Skeletal muscle satellite cell (primary cell): Measurements from ENCODE around the gene CCDC91.

Source experiments
- H3K27me3 ChIP-seq: 2 replicates; pipeline ENCODE4 v1.7.0; 2013; ENCODE audit warnings: low read length; ENCODE audit not compliant: control insufficient read depth, insufficient read depth
- H3K36me3 ChIP-seq: 2 replicates; pipeline ENCODE4 v1.7.0; 2013; ENCODE audit warnings: mild to moderate bottlenecking, control low read depth, low read length; ENCODE audit not compliant: insufficient read depth
- H3K4me1 ChIP-seq: 2 replicates; pipeline ENCODE4 v1.7.0; 2013; ENCODE audit warnings: low read length; ENCODE audit not compliant: control insufficient read depth, insufficient read depth
- H3K4me2 ChIP-seq: 2 replicates; pipeline ENCODE4 v1.7.0; 2013; ENCODE audit warnings: mild to moderate bottlenecking, low read length
- H3K4me3 ChIP-seq: 2 replicates; pipeline ENCODE4 v1.7.0; 2013; ENCODE audit warnings: low read length
- H3K9ac ChIP-seq: 2 replicates; pipeline ENCODE4 v1.7.0; 2013; ENCODE audit warnings: mild to moderate bottlenecking, low read depth, low read length, moderate library complexity
- H3K9me3 ChIP-seq: replicated peaks from 2 replicates; pipeline ENCODE4 v1.7.0; 2013; ENCODE audit warnings: mild to moderate bottlenecking, control low read depth, low read length

Gene CCDC91

DNA sequence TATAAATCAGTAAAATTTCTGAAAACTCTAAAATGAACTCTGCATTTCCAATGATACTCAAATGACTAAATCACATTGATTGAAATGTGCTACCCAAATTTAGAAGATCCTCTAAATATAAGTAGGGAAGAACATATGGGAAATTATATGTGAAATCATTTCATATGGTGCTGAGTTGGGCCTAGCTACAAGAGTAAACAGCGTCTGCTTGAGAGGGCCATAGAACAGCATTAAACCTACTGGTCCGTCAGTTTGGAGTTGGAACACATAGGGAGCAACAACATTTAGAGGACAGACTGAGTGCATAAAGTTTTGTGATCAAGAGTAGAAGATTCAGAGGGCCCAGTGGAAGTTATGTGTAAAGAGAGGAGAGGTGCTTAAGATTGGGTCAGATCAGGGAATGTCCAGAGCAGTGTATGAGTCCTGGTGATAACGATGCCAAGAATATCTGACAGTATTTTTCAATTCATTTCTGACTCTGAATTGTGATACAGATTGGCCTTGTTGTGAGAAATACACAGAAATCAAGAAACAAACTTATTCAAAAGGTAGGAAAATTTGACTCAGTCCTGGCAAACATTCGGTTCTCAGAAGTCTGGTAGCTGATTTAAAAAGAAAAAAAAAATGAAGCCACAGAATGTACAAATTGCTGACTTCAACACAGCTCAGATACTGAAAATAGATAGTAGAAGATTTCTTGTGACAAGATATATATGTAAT lies 362.2 kb downstream of the CCDC91 start:
- no peak overlapping the region for H3K4me2 ChIP-seq
- H3K9me3 ChIP-seq, result no peaks in the 10 kb centered on the region
- no peak overlapping the region for H3K4me3 ChIP-seq
- H3K27me3 ChIP-seq, result no peaks in the 10 kb centered on the region
- H3K36me3 ChIP-seq, result no peaks in the 10 kb centered on the region
- peaks cover 13% of the 10 kb centered on the region for H3K4me1 ChIP-seq
- H3K9ac ChIP-seq, result no peak overlapping the region

GRCh38 chr12:28555748-28556147 lies 365.5 kb downstream of the CCDC91 start:
- no peak overlapping the region for H3K9ac ChIP-seq
- no peak overlapping the region for H3K4me3 ChIP-seq
- peaks cover 7% of the 10 kb centered on the region for H3K4me1 ChIP-seq
- no peaks in the 10 kb centered on the region for H3K27me3 ChIP-seq
- H3K4me2 ChIP-seq, result no peak overlapping the region
- H3K9me3 ChIP-seq, result no peaks in the 10 kb centered on the region
- no peaks in the 10 kb centered on the region for H3K36me3 ChIP-seq

DNA sequence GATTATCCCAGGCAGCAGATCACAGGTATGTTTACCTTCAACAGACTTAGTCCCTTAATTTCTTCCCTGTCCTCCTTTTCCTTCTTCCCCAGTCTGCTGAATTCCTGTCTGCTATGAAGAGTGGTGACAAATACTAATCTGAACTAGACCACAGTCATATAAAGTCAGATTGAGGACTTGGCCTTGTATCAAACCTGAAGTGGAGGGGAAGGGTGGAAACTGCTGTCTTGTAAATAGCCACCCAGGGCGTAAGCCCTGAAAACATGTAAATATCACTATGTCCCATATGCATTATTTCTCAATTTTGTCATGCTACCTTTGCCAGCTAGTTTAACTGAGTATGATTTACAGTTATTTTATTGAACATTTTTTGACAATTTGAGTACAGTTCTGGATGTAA lies 368.0 kb downstream of the CCDC91 start:
- H3K4me2 ChIP-seq, result no peak overlapping the region
- no peaks in the 10 kb centered on the region for H3K27me3 ChIP-seq
- H3K9ac ChIP-seq, result no peak overlapping the region
- H3K4me1 ChIP-seq, result peaks cover 4% of the 10 kb centered on the region
- no peaks in the 10 kb centered on the region for H3K36me3 ChIP-seq
- no peaks in the 10 kb centered on the region for H3K9me3 ChIP-seq
- no peak overlapping the region for H3K4me3 ChIP-seq

- Histone ChIP-seq H3K9me3 (no peaks in the 10 kb centered on the region), H3K4me2 (no peak overlapping the region), H3K36me3 (no peaks in the 10 kb centered on the region), H3K4me1 (peaks cover 25% of the 10 kb centered on the region), H3K27me3 (no peaks in the 10 kb centered on the region), H3K9ac (no peak overlapping the region), H3K4me3 (no peak overlapping the region)
Observed at GRCh38 chr12:28563286-28563685, 373.0 kb downstream of the CCDC91 start.

- Histone ChIP-seq H3K27me3 (no peaks in the 10 kb centered on the region), H3K4me1 (peaks cover 29% of the 10 kb centered on the region), H3K9me3 (no peaks in the 10 kb centered on the region)
Observed at GRCh38 chr12:28563936-28564335, 373.7 kb downstream of the CCDC91 start.

DNA sequence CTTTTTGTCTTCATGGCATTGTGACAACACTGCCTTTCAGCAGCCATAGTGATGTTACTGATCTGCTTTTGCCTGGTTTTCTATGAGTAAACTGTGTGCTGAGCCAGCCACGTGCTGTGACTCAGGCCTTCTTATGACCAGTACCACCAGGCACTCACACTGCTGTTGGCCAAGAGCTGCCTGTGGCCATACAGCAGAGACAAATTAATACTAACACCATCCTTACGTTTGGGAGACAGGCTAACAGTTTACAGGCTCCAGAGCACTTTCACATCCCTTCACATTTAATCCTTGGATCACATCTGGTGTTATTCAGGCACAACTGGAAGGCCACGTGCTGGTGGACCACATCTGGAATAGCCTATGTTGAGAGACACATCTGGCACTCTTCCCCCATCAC lies 377.9 kb downstream of the CCDC91 start:
- Histone ChIP-seq H3K9ac (no peak overlapping the region), H3K9me3 (no peaks in the 10 kb centered on the region), H3K27me3 (no peaks in the 10 kb centered on the region), H3K4me2 (no peak overlapping the region), H3K4me3 (no peak overlapping the region), H3K4me1 (peaks cover 37% of the 10 kb centered on the region), H3K36me3 (no peaks in the 10 kb centered on the region)

More at GRCh38 chr12:28563936-28564335, 373.7 kb downstream of the CCDC91 start:
- Histone ChIP-seq H3K4me2 (no peak overlapping the region), H3K36me3 (no peaks in the 10 kb centered on the region), H3K4me3 (no peak overlapping the region), H3K9ac (no peak overlapping the region)

GRCh38 chr12:28568704-28569103 lies 378.4 kb downstream of the CCDC91 start:
- Histone ChIP-seq H3K9ac (no peak overlapping the region), H3K9me3 (no peaks in the 10 kb centered on the region), H3K4me2 (no peak overlapping the region), H3K4me1 (peaks cover 31% of the 10 kb centered on the region), H3K4me3 (no peak overlapping the region), H3K27me3 (no peaks in the 10 kb centered on the region), H3K36me3 (no peaks in the 10 kb centered on the region)

DNA sequence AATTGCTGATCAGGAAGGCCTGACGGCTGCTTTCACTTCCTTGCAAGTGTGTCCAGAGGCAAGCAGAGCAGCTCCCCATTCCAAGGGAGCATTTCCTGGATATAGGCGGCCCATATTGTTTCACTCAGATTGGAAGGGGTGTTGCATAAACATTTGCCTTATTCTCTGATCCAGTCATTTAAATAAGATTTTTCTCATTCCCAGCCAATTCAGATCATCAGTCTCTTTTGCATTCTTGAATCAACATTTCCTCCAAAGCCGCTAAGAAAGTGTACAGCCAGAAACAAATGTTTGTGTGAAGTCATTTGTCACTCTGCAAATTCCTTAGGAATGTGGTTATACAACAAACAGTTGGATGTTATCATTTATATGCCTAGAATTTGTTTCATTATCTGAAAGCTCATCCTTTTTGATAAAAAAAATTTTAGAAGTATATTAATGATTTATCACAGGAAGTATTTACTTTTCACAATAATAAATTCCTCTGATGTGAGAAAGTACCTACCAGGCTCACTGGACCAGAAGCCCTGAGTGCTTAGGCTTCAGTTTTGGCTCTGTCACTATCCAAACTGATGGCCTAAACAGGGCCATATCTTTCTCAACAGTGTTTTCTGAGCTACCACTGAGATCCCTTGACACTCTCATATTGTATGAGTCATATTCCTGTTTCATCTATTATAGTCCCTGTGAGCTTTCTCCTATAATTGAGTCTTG lies 379.6 kb downstream of the CCDC91 start:
- Histone ChIP-seq H3K9me3 (no peaks in the 10 kb centered on the region), H3K27me3 (no peaks in the 10 kb centered on the region), H3K36me3 (no peaks in the 10 kb centered on the region), H3K4me1 (peaks cover 23% of the 10 kb centered on the region), H3K4me2 (no peak overlapping the region), H3K4me3 (no peak overlapping the region), H3K9ac (no peak overlapping the region)

DNA sequence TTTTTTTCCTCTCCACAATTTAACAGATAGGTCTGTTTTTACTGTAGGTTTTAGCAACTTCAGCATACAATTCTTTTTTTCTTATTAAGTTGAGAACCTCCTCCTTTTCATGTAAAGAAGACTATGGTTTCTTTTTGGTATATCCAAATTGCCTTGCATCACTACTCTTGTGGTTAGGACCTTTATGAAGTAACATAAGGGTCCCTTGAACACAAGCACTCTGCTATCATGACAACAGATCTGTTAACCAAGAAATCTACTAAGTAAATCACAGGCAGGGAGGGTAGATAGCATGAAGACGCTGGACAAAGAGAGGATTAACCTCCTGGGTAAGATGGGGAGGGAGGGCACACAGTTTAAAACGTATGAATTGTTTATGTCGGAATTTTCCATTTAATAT lies 380.6 kb downstream of the CCDC91 start:
- Histone ChIP-seq H3K36me3 (no peaks in the 10 kb centered on the region), H3K9me3 (no peaks in the 10 kb centered on the region), H3K4me1 (peaks cover 23% of the 10 kb centered on the region), H3K4me2 (no peak overlapping the region), H3K9ac (no peak overlapping the region), H3K27me3 (peaks cover 3% of the 10 kb centered on the region), H3K4me3 (no peak overlapping the region)

DNA sequence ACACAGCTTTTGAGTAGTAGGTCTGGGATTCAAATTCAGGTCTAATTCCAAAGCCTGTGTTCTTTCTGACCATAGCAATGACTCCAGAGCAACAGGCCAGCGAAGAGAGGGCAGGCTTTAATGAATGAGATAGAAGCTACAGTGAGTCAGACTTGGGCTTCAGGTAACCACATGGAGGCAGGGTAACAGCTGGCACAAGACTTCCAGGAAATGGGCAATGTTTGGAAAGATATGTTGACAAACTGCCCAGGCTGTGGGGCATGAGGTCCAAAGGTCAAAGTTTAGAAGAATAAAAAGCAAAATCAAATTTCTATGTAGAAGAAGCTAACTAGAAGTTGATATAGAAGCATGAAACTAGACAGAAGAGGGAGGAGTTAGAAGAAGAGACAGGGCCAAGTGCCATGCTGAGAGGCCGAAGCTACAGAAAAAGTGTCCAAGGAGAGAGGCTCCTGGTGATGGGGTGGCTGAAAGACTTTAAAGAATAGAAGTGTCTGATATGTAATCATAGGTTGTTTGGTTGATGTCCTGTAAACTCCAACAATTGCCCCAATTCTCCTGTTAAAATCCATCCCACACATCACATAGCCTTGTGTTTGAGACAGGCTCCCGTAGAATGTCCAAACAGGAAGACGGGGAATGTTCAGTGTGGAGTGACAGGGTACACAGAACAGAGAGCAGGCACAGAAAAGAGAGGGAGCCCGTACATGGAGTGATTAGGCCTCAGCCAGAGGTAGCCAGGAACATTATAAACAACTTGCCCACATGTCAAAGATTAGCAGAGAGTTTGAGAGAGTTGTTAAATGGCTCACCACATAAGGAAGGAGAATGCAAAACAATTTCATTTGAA lies 384.7 kb downstream of the CCDC91 start:
- peaks cover 3% of the 10 kb centered on the region for H3K27me3 ChIP-seq
- H3K36me3 ChIP-seq, result no peaks in the 10 kb centered on the region
- no peak overlapping the region for H3K4me3 ChIP-seq
- H3K9me3 ChIP-seq, result no peaks in the 10 kb centered on the region
- H3K4me1 ChIP-seq, result peaks cover 17% of the 10 kb centered on the region
- no peak overlapping the region for H3K9ac ChIP-seq
- H3K4me2 ChIP-seq, result no peak overlapping the region

GRCh38 chr12:28575593-28576205 lies 385.4 kb downstream of the CCDC91 start:
- H3K9ac ChIP-seq, result no peak overlapping the region
- H3K4me3 ChIP-seq, result no peak overlapping the region
- H3K9me3 ChIP-seq, result no peaks in the 10 kb centered on the region
- peaks cover 12% of the 10 kb centered on the region for H3K4me1 ChIP-seq
- no peak overlapping the region for H3K4me2 ChIP-seq
- H3K27me3 ChIP-seq, result peaks cover 3% of the 10 kb centered on the region
- no peaks in the 10 kb centered on the region for H3K36me3 ChIP-seq
